GOT3 (cell line): ENCODE results near the gene KSR2.
"Not testable (repeated sequence)": the region's sequence is repeated elsewhere in the genome, so short reads cannot be mapped to it uniquely, and the experiment has no call there.

Source experiments
- DNase-seq: peaks from one replicate; lab custom pipeline; 2025; ENCODE audit warnings: mixed read lengths; lab: John Stamatoyannopoulos, UW

KSR2 gene

DNA sequence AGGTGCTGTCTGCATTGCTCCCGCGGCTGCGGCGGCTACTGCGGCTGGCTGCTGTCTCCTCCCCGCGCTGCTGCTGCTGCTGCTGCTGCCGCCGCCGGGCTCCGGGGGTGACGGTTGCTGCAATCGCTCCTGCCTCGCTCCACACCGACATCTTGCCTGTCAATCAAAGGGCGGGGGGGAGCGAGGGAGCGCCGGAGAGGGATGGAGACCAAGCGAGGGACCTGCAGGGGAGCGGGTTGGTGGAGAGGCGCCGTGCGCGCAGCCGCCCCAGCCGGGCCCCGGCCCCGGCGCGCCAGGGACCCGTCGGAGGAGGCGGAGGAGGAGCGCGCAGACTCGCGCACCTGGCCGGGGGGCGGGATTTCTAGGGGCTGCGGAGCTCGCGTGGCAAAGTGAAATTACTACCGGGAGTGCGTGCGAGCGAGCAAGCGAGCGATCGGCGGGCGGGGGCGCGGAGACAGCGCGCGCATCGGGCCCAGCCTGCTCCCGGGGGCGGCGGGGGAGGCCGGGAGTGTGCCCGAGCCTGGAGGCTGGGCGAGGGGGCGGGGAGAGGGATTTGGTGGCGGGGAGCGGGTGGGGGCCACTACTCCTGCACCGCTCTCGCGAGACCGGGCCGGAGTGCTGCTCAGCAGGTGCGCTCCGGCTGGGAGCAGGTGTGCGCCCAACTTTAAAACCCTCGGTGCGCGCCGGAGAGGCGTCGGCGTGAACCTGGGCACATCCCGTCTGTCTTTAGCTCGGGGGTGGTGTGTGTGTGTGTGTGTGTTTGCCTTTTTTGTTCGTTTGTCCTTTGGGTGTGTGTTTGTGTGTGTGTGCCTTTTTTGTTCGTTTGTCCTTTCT lies at the start of gene KSR2:
TSS of gene KSR2 (minus strand) at position 165 of the 834 bp plus-strand sequence. CDS start 735 bp downstream, outside the sequence.
- DNase-seq, result no peak

DNA sequence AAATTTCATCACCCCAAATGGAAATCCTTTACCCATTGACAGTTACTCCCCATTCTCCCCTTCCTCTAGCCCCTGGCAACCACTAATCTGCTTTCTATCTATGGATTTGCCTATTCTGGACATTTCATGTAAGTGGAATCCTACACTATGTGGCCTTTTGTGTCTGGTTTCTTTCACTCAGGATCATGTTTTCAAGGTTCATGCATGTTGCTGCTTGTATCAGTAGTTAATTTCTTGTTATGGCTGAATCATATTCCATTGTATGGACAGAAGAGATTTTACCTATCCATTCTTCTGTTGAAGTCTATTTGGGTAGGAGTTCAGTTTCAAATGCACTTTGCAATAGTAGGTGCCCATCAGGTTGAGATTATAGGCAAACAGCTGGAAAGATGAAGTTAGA lies 49.1 kb upstream of the KSR2 start:
- DNase-seq, result no peak

DNA sequence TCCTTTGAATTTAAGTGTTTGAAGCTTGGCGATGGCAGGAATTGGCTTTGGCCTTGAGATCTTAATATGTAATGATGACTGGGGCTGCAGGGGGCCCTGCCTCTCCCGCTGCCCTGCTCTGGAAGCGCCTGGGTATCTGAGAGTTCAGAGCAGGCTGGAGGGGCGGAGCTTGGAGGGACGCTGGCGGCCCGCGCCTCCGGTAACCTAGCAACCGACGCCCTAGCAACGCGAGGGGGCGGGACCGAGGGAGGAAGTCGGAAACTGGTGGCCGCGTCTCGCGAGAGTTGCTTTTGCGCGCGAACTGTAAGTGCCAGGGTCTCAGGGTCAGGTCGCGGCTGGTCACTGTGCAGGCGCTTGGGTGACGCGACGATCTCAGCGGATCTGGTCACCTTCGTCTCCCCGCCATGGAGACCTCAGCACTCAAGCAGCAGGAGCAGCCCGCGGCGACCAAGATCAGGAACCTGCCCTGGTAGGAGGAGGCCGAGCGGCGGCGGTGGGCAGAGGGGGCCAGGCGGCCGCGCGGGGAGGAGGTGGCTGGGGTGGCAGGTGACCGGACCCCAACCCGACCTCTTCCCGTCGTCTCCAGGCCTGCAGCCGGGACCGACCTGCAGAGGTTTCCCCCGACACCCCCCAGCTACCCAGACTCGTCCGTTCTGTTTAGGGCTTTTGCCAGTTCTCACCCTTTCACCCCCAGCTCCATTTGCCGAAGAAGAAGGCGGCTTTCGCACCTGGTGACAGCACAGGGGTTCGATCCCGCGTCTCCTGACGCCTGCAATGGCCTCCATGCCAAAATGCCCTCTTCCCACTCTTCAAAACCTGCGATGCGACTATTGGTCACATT lies 47.9 kb upstream of the KSR2 start, which contains the start of gene RFC5:
TSS of gene RFC5 (plus strand) at position 280 of the 841 bp plus-strand sequence. CDS start at position 405, 125 bp downstream.
- DNase-seq, result peak; percentile 87

DNA sequence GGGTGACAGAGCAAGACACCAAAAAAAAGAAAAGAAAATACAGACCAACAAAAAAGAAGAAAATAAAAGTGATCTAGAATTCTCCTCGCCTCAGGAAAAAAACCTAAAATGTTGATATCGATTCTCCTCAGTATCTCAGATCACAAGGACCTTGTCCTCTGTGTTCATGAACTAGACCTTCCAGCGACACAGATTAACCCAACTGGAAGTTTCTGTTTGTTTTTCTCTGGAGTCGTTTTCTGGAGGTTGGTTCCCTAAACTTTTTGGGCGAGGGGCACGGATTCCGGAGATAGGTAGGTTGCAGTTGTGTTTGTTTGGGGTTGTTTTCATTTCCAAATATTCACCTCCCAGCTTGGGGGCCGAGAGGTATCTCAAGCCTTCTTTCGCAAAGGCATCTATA lies 47.2 kb upstream of the KSR2 start:
- no peak for DNase-seq

DNA sequence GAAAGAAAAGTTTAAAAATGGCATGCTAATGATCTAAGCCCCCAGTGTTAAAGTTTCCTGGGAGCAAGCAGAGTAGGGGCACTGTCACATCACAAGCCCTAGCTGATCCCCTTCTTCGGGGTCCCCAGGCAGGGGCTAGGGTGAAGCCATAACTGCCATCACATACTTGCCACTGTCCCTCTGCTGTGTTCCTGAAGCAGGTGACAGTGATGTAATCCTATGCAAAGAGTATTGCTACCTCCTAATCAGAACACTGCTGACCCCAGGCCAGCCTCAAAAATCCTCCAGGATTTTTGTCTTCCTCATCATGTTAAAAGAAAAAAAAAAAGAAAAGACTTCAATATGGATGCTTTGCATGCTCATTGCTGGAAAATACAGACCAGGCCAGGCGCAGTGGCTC lies 46.5 kb upstream of the KSR2 start:
- no peak for DNase-seq

DNA sequence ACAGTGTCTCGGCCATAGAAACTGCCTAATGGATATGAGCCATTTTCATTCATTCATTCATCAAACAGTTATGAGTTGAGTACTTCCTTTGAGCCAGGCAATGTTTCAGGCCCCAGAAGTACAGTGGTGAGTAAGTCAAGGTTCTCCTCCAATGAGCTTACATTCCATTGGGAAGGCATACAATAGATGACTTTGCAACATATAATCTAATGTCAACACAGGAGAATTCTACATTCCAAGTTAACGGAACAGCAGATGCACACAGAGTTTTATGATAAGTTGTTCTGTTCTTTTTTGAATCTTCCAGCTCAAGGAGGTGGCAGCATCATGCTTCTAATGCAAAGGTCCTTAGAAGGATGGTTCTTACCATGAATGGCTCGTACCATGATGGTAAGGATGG lies 44.5 kb upstream of the KSR2 start:
- no peak for DNase-seq

DNA sequence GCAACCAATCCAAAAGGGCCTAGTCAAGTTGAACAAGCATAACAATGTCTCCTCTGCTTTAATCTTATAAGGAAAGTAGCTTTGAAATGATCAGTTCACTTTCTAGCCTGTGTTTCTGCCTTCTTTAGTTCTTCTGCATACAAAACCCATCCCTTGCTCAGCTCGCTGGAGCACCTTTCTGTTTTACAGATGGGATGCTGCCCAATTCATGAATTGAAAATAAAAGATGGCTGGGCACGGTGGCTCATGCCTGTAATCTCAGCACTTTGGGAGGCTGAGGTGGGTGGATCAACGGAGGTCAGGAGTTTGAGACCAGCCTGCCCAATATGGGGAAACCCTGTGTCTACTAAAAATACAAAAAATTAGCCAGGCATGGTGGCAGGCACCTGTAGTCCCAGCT lies 43.2 kb upstream of the KSR2 start:
- DNase-seq, result no peak

DNA sequence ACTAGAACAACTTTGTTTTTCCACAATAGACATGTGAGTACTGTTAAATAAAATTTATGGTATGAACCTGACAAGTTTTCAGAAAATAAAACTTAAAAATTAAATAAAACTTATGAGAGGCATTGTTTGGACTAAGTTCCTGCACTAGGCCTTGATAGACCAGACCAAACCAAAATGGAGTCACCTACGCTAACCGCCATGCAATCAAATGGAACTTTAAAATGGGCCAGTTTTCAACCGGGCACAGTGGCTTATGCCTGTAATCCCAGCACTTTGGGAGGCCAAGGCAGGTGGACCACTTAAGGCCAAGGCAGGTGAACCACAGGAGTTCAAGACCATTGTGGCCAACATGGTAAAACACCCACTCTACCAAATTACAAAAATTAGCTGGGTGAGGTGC lies 42.6 kb upstream of the KSR2 start:
- no peak for DNase-seq

DNA sequence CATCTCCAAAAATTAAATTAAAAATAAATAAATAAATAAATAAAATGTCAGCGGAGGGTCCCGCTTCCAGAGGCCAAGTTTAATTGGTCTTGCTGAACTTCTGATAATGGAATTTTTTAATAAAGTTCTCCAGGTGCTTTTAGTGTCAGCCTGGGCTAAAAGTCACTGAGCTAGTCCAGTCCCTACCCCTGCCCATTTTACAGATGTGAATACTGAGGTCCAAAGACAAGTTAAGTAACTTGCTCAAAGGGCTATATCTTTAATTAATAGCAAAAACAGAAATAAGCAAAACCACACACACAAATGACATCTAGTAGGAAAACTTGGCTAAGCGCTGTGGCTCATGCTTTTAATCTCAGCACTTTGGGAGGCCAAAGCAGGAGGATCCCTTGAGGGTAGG lies 42.1 kb upstream of the KSR2 start:
- DNase-seq, result no peak

DNA sequence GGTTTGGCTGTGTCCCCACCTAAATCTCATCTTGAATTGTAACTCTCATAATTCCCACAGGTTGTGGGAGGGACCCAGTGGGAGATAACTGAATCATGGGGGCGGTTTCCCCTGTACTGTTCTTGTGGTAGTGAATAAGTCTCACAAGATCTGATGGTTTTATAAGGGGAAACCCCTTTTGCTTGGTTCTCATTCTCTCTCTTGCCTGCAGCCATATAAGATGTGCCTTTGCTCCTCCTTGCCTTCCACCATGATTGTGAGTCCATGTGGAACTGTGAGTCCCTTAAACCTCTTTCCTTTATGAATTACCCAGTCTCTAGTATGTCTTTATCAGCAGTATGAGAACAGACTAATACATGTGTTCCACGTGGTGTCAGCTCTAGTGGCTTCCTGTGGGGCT lies 31.0 kb upstream of the KSR2 start:
- not testable (repeated sequence) for DNase-seq

DNA sequence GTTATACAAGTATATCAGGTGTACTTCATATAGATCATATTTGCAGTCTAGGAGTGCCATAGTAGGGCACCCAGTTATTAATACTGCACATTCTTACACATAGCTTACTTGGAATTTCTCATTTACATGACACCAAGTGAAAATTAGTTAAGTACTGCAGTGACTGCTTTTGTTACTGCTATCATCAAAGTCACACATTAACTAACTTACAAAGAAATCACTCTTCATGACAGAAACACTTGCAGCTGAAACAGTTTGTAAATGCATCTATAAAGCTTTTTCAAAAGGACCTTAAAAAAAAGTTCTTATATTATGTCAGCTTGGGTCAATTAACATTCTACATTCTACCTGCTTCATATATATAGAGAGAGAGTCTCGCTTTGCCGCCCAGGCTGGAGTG lies 29.9 kb upstream of the KSR2 start:
- no peak for DNase-seq

DNA sequence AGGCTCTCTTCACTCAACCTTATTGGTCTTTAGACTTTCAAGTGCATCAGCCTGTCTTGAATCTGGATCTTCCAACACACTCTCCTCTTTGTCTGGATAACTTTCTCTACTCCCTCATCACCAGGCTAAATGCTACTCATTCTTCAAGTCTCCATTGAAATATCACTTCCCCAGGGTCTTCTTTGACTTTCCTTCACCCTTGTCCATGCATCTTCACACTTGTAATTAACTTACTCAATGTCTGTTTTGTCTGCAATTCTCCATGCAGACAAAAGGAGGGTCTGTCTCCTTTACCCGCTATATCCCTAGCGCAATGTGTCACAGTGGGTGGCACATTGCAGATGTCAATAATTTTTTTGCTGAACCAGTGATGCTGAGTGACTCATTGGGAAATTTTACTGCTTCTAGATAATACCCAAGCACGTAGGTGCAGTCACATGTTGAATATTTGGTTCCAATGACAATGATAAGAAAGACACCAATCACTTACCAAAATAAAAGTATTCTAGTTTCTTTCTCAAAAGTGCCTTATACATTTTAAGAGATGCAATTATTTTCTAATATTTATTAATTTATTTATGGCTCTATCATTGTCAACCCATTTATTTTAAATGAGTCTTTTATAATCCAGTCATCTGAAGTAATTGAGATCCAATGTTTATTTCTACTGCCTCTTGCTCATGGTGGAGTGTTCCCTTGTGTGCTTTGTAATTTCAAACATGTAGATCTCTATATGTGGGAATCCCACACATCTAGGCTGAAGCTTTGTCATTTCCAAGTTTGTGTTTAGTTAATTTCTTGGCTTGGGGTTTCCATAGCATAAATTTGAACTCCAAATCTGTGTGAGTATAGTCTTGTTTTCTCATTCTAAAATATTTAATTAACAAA lies 26.0 kb upstream of the KSR2 start:
- DNase-seq, result no peak

DNA sequence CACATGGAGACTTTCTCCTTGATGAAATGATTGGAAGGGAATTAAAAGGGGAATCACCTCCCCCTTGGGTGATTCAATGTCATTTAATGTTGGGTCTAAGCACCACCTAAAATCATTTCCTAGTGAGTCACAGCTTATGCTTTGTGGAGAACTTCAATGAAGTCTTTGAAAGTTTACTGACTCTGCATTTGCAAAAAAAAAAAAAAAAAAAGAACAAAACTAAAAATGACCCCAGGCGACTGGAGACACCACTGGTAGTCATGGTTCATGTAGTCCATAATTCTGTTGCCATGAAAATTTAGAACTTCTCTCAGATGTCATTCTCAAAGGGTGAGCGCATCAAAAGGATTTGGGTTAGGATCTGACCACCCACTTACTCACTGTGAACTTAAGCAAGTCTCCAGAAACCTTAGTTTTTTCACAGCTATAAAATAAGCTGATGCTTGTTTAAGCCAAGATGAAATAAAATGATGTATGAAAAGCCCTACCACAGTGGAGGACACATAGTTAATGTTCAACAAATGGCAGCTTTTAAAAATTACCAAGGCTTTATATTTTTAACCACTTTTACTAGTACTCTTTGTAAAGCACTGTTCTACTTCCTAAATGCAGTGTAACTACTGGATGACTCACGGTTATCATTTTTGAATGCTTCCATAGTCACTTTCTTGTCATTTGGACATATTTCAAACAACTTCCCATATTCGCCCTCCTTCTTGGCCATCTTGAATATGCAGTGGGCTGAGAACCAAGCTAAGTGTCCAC lies 18.1 kb upstream of the KSR2 start:
- DNase-seq, result no peak

DNA sequence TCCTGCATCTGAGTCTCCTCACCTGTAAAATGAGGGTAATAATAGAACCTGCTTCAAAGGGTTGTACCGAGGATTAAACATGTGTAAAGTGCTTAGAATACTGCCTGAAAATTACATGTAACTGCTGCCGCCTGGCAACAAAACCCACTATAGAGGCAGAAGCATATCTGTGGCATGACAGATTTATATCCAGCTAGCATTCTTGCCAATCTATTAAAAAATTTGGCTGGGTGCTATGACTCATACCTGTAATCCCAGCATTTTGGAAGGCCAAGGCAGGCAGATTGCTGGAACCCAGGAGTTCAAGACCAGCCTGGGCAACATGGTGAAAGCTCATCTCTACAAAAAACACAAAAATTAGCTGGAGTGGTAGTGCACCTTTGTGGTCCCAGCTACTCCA lies 16.4 kb upstream of the KSR2 start:
- no peak for DNase-seq

DNA sequence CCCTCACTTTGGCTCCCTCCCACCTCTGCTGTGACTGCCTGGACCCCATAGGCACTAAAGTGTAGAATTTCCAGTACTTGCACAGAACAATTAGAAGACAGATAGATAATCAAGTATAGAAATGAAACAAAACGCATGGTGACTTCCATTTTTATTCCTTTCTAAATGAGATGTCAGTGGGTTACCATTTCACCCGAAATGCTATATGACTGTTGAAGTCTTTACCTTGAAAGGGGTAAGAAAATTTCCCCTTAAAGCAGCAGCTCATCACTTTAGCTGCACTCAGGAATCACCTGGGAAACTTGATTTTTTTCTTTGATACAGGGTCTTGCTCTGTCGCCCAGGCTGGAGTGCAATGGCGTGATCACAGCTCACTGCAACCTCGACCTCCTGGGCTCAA lies 12.5 kb upstream of the KSR2 start:
- DNase-seq, result no peak

DNA sequence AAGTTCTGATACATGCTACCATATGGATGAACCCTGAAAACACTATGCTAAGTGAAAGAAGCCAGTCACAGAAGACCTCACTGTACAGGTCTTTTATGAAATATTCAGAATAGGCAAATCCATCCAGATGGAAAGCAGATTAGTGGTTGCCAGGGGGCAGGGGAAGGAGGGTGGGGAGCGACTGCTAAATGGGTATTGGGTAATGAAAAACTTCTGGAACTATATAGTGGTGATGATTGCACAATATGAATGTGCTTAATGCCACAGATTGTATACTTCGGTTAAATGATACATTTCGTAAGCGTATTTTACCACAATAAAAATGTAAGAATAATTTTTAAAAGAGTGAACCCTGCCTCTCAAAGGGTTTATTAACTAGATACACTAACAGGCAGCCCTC lies 11.8 kb upstream of the KSR2 start:
- no peak for DNase-seq

DNA sequence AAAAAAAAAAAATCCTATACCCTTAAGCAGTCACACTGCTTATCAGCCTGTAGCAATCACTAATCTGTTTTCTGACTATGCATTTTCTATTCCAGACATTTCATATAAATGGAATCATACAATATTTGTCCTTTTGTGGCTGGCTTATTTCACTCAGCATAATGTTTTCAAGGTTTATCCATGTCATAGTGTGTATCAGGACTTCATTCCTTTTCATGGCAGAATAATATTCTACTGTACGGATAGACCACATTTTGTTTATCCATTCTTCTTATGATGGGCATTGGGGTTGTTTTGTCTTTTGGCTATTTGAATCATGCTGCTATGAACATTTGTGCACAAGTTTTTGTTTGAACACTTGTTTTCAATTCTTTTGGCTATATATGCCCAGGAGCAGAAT lies 8.6 kb upstream of the KSR2 start:
- DNase-seq, result no peak

DNA sequence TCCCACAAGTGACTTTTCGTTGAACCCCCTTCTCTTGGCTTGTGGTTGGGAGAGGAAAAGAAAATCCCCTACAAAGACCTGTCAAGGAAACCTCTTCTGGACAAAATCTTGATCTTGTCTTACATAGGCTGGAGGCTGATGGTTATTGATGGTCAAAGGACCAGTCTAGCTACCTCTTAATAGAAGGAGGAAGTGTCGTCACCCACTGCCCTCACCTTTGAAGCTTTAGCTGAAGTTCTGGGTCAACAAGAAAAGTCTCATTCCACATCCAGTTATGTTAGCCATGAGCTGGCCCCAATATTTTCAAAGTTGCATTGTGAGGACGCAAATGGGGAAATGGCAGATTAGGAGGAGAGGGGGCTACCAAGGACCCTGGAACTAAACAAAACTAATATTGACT lies 6.2 kb upstream of the KSR2 start:
- DNase-seq, result no peak

DNA sequence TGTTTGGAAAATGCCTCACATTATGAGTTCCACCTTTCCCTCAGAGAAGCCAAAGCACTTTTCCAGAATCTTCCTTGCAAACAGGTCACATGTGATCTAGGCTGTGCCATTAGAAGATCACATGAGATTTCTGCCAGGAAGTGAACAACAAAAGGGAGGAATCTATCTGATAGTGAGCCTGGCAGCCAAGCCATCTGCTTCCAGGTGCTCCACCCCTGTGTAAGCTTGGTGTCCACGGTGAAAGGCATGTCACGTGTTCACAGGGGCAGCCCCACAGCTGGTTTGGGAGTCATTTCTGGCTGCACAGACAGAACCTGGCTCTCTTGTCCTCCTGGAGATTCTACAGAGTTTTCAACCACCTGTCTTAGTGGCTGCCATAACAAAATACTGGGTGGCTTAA lies 3.5 kb upstream of the KSR2 start:
- no peak for DNase-seq

DNA sequence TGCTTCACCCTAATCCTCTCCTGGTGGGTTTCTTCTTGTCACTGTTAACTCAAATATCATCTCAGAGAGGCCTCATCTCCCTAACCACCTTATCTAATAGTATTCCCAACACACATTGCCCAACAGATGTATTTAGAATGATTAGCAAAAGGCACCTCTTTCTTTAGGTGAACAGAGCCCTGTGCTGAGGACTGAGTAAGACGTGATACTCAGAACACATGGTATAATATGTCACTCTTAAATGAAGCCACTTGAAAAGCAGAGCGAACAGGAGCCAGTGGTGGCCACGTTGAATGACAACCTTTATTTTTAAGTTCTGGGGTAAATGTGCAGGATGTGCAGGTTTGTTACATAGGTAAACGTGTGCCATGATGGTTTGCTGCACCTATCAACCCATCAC lies 1.5 kb upstream of the KSR2 start:
- no peak for DNase-seq

DNA sequence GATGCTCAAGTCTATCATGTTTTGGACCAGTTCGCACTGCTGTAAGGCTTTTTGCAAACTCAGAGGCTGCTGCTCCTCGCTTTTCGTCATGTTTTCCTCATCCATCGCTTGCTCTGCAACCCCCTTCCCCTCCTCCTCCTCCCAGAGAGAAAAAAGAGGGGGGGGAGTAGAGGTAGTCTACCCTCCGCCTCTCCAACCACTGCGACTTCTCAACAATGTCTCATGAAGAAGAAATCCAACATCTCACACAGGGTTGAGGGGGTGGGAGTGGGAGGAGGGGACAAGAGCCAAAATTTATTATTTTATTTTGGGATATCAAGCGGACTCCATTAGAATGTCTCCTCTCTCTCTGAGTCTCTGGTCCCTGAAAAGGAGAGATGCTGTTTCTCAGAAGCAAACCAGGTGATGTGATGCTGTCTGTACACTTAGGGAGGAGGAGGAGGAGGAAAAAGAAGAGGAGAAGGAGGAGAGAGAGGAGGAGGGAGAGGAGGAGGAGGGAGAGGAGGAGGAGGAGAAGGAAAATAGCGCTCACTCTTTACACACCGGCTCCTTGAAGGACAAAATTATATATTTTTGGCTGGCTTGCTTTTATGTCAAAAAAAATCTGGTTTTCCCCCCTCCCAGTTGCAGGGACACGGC lies 520 bp downstream of the KSR2 start:
- no peak for DNase-seq
